GM15510 (cell line): Measurements from ENCODE around the gene DAPK2.

Source experiments
- POLR2A ChIP-seq: IDR thresholded peaks from 3 replicates; pipeline ENCODE4 v1.6.1; 2011; ENCODE audit warnings: borderline replicate concordance; ENCODE audit not compliant: insufficient read length; ENCODE audit errors: extremely low read depth

DAPK2 gene

GRCh38 chr15:64037116-64037515 lies 9.2 kb downstream of the DAPK2 start:
- no peak for TF ChIP-seq POLR2A

GRCh38 chr15:64035525-64035924 lies 10.8 kb downstream of the DAPK2 start:
- TF ChIP-seq POLR2A: no peak

- no peak for TF ChIP-seq POLR2A
Observed at GRCh38 chr15:64034519-64034918, 11.8 kb downstream of the DAPK2 start.

GRCh38 chr15:64032329-64032728 lies 14.0 kb downstream of the DAPK2 start:
- TF ChIP-seq POLR2A: no peak

GRCh38 chr15:64030123-64030522 lies 16.2 kb downstream of the DAPK2 start:
- TF ChIP-seq POLR2A: no peak

- TF ChIP-seq POLR2A: no peak
Observed at GRCh38 chr15:64029633-64030032, 16.7 kb downstream of the DAPK2 start.

- no peak for TF ChIP-seq POLR2A
Observed at GRCh38 chr15:64029110-64029509, 17.2 kb downstream of the DAPK2 start.

- TF ChIP-seq POLR2A: no peak
Observed at GRCh38 chr15:64026591-64026990, 19.7 kb downstream of the DAPK2 start.

- no peak for TF ChIP-seq POLR2A
Observed at GRCh38 chr15:64024172-64025050, 21.9 kb downstream of the DAPK2 start.

GRCh38 chr15:64023220-64023619 lies 23.1 kb downstream of the DAPK2 start:
- no peak for TF ChIP-seq POLR2A

- TF ChIP-seq POLR2A: no peak
Observed at GRCh38 chr15:64022571-64022970, 23.7 kb downstream of the DAPK2 start.

- TF ChIP-seq POLR2A: no peak
Observed at GRCh38 chr15:64019764-64020163, 26.5 kb downstream of the DAPK2 start.

- TF ChIP-seq POLR2A: no peak
Observed at GRCh38 chr15:64017591-64018163, 28.6 kb downstream of the DAPK2 start.

GRCh38 chr15:64017082-64017588 lies 29.1 kb downstream of the DAPK2 start:
- TF ChIP-seq POLR2A: no peak

- no peak for TF ChIP-seq POLR2A
Observed at GRCh38 chr15:64016257-64016656, 30.0 kb downstream of the DAPK2 start.

- no peak for TF ChIP-seq POLR2A
Observed at GRCh38 chr15:64014995-64015394, 31.3 kb downstream of the DAPK2 start.
